Endothelial cell of umbilical vein (primary cell): ENCODE data around the gene GPSM1. TPM values are rescaled to one million over a fixed set of nuclear protein-coding genes. Genes with fewer than 3 reads are reported as not detected.

Source experiments
- BruUV-seq: library from RNA; stranded (reverse); fragments of 400-500 nt; replicated peaks from 2 replicates; lab custom pipeline; 2021; lab: Mats Ljungman, UMichigan
- CTCF ChIA-PET: fragments of 300-600, 350-600 bp; sonication (Branson Sonifier 250); formaldehyde crosslinking; loops from one replicate; lab custom pipeline; 2021; ENCODE audit warnings: antibody characterized with exemption, inconsistent platforms; lab: Charles Lee
- POLR2A ChIA-PET: fragments of 300-600, 350-600 bp; sonication (Branson Sonifier 250); formaldehyde crosslinking; loops from one replicate; lab custom pipeline; 2021; ENCODE audit warnings: antibody characterized with exemption, inconsistent platforms; lab: Charles Lee
- DNase-seq: peaks from one replicate; pipeline ENCODE4 v3.0.0-alpha.2; 2011; ENCODE audit warnings: low read depth, low spot score
- FAIRE-seq: peaks from 2 replicates; lab custom pipeline; 2011; peaks lifted over from hg19 to GRCh38; lab: Jason Lieb, UNC
- H2AFZ ChIP-seq: 2 replicates; pipeline ENCODE4 v1.6.0; 2012; ENCODE audit warnings: low read depth, low read length, control low read depth, inconsistent platforms
- H3K27ac ChIP-seq: 2 replicates; pipeline ENCODE4 v1.5.1; 2011; ENCODE audit warnings: low read depth, mild to moderate bottlenecking, control low read depth, low read length, moderate library complexity; ENCODE audit not compliant: insufficient read depth
- H3K27me3 ChIP-seq, 2 experiments: 2 replicates each; pipeline versions ENCODE4 v1.6.0 to v1.6.1; 2011; ENCODE audit warnings: low read length in 2 of 2, mixed read lengths in 1 of 2; ENCODE audit not compliant: control insufficient read depth in 2 of 2, insufficient read depth in 2 of 2
- H3K36me3 ChIP-seq, 2 experiments: 2 replicates in 1 of 2; 3 replicates in 1 of 2; pipeline ENCODE4 v1.5.1; 2011; ENCODE audit warnings: low read length in 2 of 2, mild to moderate bottlenecking in 1 of 2, moderate library complexity in 1 of 2; ENCODE audit not compliant: control insufficient read depth in 2 of 2, insufficient read depth in 2 of 2; ENCODE audit errors: extremely low read depth in 1 of 2
- H3K4me1 ChIP-seq: 3 replicates; pipeline ENCODE4 v1.5.1; 2011; ENCODE audit warnings: mild to moderate bottlenecking, low read length; ENCODE audit not compliant: control insufficient read depth, insufficient read depth; ENCODE audit errors: extremely low read depth
- H3K4me2 ChIP-seq: 2 replicates; pipeline ENCODE4 v1.6.1; 2011; ENCODE audit warnings: low read length, control low read depth, mixed read lengths; ENCODE audit not compliant: insufficient read depth
- H3K4me3 ChIP-seq, 3 experiments: fragments of 200-600 bp in 1 of 3; sonication (generic), shearing (Covaris generic) in 1 of 3; replicated peaks in 1 of 3; 2 replicates each; pipeline ENCODE4 v1.5.1; 2011 to 2016; ENCODE audit warnings: control low read depth in 3 of 3, low read length in 3 of 3, mild to moderate bottlenecking in 2 of 3, inconsistent platforms in 1 of 3, low read depth in 1 of 3, moderate library complexity in 1 of 3; ENCODE audit not compliant: insufficient read depth in 1 of 3
- H3K79me2 ChIP-seq: 2 replicates; pipeline ENCODE4 v1.6.0; 2012; ENCODE audit warnings: low read length, inconsistent platforms; ENCODE audit not compliant: control insufficient read depth, insufficient read depth
- H3K9ac ChIP-seq: replicated peaks from 2 replicates; pipeline ENCODE3; 2011; ENCODE audit warnings: low read length, control low read depth; ENCODE audit not compliant: insufficient read depth; ENCODE audit errors: extremely low read depth
- H3K9me1 ChIP-seq: replicated peaks from 3 replicates; pipeline ENCODE4 v1.6.0; 2011; ENCODE audit warnings: mild to moderate bottlenecking, low read length; ENCODE audit not compliant: control insufficient read depth, insufficient read depth; ENCODE audit errors: extremely low read depth
- H3K9me3 ChIP-seq: replicated peaks from 2 replicates; pipeline ENCODE4 v1.5.1; 2012; ENCODE audit warnings: low read length, inconsistent platforms; ENCODE audit not compliant: control insufficient read depth, insufficient read depth
- H4K20me1 ChIP-seq: replicated peaks from 2 replicates; pipeline ENCODE3; 2011; ENCODE audit warnings: mild to moderate bottlenecking, low read length; ENCODE audit not compliant: control insufficient read depth, insufficient read depth; ENCODE audit errors: extremely low read depth
- EZH2 ChIP-seq: IDR thresholded peaks from 2 replicates; pipeline ENCODE4 v1.6.1; 2012; ENCODE audit warnings: borderline replicate concordance, low read depth, mild to moderate bottlenecking, moderate library complexity, low read length, inconsistent platforms; ENCODE audit not compliant: severe bottlenecking
- FOS ChIP-seq: IDR thresholded peaks from 2 replicates; pipeline ENCODE4 v1.6.1; 2011; ENCODE audit warnings: mild to moderate bottlenecking, low read length, moderate library complexity, borderline replicate concordance; ENCODE audit not compliant: insufficient read depth
- GATA2 ChIP-seq: IDR thresholded peaks from 2 replicates; pipeline ENCODE4 v1.7.0; 2011; ENCODE audit warnings: low read depth, mild to moderate bottlenecking, moderate library complexity, mixed read lengths, low read length; ENCODE audit not compliant: insufficient read length, insufficient read depth
- JUN ChIP-seq: IDR thresholded peaks from 2 replicates; pipeline ENCODE4 v1.6.1; 2011; ENCODE audit warnings: borderline replicate concordance, low read depth; ENCODE audit not compliant: insufficient read length, insufficient read depth
- MYC ChIP-seq: IDR thresholded peaks from one replicate; pipeline ENCODE4 v1.6.1; 2011; ENCODE audit warnings: mild to moderate bottlenecking, low read depth, low read length
- POLR2A ChIP-seq: IDR thresholded peaks from 2 replicates; pipeline ENCODE4 v1.6.1; 2012; ENCODE audit warnings: low read depth, mild to moderate bottlenecking, control low read depth, low read length
- POLR2AphosphoS5 ChIP-seq: IDR thresholded peaks from 2 replicates; pipeline ENCODE4 v1.6.1; 2012; ENCODE audit warnings: low read depth, mild to moderate bottlenecking, control low read depth, low read length, moderate library complexity; ENCODE audit not compliant: insufficient read depth
- dilution Hi-C: fragments of 300-500 bp; cut with MboI; formaldehyde crosslinking; loops from one replicate; pipeline ENCODE4 v1.15.0; 2019; ENCODE audit warnings: low sequenced_read_pairs; ENCODE audit not compliant: extremely low pct_ligation_motif_present
- intact Hi-C: fragments of 100-400 bp; cut with micrococcal nuclease; formaldehyde crosslinking; loops from one replicate; pipeline ENCODE4 v1.10.0; 2022
- polyA plus RNA-seq, 4 experiments: library from polyadenylated mRNA; depleted of rRNA in 3 of 4; stranded (reverse) in 3 of 4; unstranded in 1 of 4; fragments of >200 nt; gene quantifications; 2 replicates each; pipeline versions ENCODE4 v1.2.1 to v1.2.3, GENCODE V29; 2011 to 2012; ENCODE audit warnings: missing spikeins in 1 of 4
- total RNA-seq: library from RNA; stranded (reverse); gene quantifications from 2 replicates; pipeline ENCODE4 v1.2.3, GENCODE V29; 2021
- TF ChIP-seq, protein P1 (sequence below), 2 donors: IDR thresholded peaks; 1 replicate in 1 of 2; 2 replicates in 1 of 2; pipeline ENCODE4 v1.5.1; 2011; ENCODE audit warnings: low read length in 2 of 2, mild to moderate bottlenecking in 2 of 2, moderate library complexity in 2 of 2, control low read depth in 1 of 2, inconsistent platforms in 1 of 2, low read depth in 1 of 2; ENCODE audit not compliant: insufficient read depth in 1 of 2; ENCODE audit errors: extremely low read depth in 1 of 2
- TF ChIP-seq, protein P2 (sequence below): IDR thresholded peaks from 2 replicates; pipeline ENCODE4 v1.6.1; 2011; ENCODE audit not compliant: insufficient read depth, insufficient read length

GPSM1 gene
- total and polyA plus RNA-seq, 2 donors (not counting 3 experiments of a cell fraction or from before 2014, with no cell fraction given), result 34.6 to 47.1 TPM

DNA sequence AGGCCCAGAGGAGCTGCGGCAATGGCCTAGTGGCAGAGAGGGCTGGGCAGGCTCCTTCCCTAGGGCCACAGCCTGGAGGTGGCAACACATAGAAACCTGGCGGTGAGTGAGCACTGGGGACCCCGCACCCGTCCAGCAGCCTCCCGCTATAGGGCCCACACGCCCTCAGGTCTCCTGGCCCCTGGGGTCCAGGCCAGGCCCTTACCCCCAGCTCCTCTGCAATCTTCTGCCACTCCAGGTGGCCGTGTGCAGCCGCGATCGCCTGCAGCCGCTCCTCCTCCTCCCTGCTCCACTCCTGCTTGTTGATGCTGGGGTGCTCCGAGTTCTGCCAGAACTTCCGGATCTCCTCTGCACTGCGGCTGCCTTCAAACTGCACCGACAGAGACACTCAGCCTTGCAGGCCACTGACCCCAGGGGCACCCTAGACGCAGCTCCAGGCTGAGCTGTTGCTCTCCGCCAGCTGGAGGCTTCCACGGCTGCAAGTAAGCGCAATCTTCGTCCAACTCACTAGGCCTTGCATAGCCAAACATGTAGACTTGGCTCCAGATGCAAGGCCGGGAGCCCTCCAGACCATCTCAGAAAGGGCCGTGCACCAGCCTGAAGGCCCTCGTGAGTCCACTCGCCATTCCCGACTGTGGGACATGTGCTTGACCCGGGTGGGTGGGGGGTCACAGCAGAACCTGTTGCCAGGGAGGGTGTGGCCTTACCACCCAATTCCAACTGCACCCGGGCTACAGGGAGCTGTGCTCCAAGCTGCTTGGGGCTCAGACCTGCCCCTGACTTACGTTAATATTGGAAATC, 64.6 kb downstream of the GPSM1 start:
- Histone ChIP-seq H2AFZ (no peak overlapping the region), H3K9ac (no peak overlapping the region), H4K20me1 (no peaks in the 10 kb centered on the region), H3K4me2 (no peak overlapping the region), H3K4me3 (no peak overlapping the region), H3K79me2 (no peaks in the 10 kb centered on the region), H3K4me1 (no peaks in the 10 kb centered on the region), H3K27me3 (no peaks in the 10 kb centered on the region), H3K9me1 (no peaks in the 10 kb centered on the region), H3K27ac (no peak overlapping the region), H3K9me3 (no peaks in the 10 kb centered on the region), H3K36me3 (peaks cover 11 to 75% of the 10 kb centered on the region in 2 experiments)
- ChIA-PET POLR2A (no interaction called here), CTCF (interaction anchor here (0.8 to 1.5 kb wide), 3 partner anchors 12 to 52 kb away, joined by 3 to 4 read pairs (median 3); no protein-coding TSS in a partner anchor)
- no TSS peak for BruUV-seq
- intact Hi-C loops, result no loop called here
- no peak for TF ChIP-seq POLR2AphosphoS5
- TF ChIP-seq, protein P1, sequence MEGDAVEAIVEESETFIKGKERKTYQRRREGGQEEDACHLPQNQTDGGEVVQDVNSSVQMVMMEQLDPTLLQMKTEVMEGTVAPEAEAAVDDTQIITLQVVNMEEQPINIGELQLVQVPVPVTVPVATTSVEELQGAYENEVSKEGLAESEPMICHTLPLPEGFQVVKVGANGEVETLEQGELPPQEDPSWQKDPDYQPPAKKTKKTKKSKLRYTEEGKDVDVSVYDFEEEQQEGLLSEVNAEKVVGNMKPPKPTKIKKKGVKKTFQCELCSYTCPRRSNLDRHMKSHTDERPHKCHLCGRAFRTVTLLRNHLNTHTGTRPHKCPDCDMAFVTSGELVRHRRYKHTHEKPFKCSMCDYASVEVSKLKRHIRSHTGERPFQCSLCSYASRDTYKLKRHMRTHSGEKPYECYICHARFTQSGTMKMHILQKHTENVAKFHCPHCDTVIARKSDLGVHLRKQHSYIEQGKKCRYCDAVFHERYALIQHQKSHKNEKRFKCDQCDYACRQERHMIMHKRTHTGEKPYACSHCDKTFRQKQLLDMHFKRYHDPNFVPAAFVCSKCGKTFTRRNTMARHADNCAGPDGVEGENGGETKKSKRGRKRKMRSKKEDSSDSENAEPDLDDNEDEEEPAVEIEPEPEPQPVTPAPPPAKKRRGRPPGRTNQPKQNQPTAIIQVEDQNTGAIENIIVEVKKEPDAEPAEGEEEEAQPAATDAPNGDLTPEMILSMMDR (IDR thresholded peaks at IDR 0.05; ENCODE audit: extremely low read depth in 1 of 2, insufficient read depth in 1 of 2, low read depth in 1 of 2, low read length in 2 of 2), result no peak
- TF ChIP-seq EZH2, result no peak
- no peak for TF ChIP-seq POLR2A
- no peak for TF ChIP-seq FOS
- TF ChIP-seq, protein P2, sequence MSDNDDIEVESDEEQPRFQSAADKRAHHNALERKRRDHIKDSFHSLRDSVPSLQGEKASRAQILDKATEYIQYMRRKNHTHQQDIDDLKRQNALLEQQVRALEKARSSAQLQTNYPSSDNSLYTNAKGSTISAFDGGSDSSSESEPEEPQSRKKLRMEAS, result no peak
- no peak for TF ChIP-seq GATA2
- no peak for TF ChIP-seq JUN
- TF ChIP-seq MYC, result no peak
- FAIRE-seq, result no peak
- DNase-seq, result no peak
- dilution Hi-C loops, result no loop called here
